ENCODE data around the gene IQCE. TPM values are rescaled to one million over a fixed set of nuclear protein-coding genes. Genes with fewer than 3 reads are reported as not detected.
"Not testable (repeated sequence)": the region's sequence is repeated elsewhere in the genome, so short reads cannot be mapped to it uniquely, and the experiment has no call there.

IQCE gene
- polyA plus RNA-seq, 3 donors: 1.8 to 8.4 (median 3.0) TPM

- intact Hi-C loops (cut with micrococcal nuclease): loop anchor here in 1 of 2 donors (5.0 kb wide), 2 partner anchors 33 to 47 kb away; no protein-coding TSS in a partner anchor
- Mint-ChIP-seq H3K27ac (peak overlapping the region; percentile 94 to 99 (median 95)), H3K4me1 (peaks cover 64% of the 10 kb centered on the region), H3K27me3 (ENCODE audit: low read depth in 3 of 3) (peaks cover 0 to 3% (median 2%) of the 10 kb centered on the region in 3 donors), H3K36me3 (peaks cover 8 to 23% of the 10 kb centered on the region in 2 donors), H3K4me3 (peak overlapping the region; percentile 77 to 88), H3K9me3 (peaks cover 0 to 4% (median 0%) of the 10 kb centered on the region in 7 donors)
- Histone ChIP-seq H3K36me3 (replicated peaks in 1 of 2; ENCODE audit: control insufficient read depth in 1 of 2, insufficient read depth in 2 of 2, low read length in 2 of 2) (peaks cover 0 to 6% of the 10 kb centered on the region in 2 donors), H3K4me2 (replicated peaks; ENCODE audit: extremely low read depth, low read length, poor library complexity, severe bottlenecking) (peak overlapping the region; percentile 78), H3K79me2 (ENCODE audit: insufficient read depth, low read length) (no peaks in the 10 kb centered on the region), H4K20me1 (ENCODE audit: insufficient read depth, low read length) (no peaks in the 10 kb centered on the region), H2AFZ (ENCODE audit: insufficient read depth, low read depth, low read length, poor library complexity, severe bottlenecking) (peak overlapping the region; percentile 84), H3K27ac (ENCODE audit: low read depth in 1 of 2, low read length in 2 of 2) (peak overlapping the region; percentile 84 to 87), H3K9me3 (replicated peaks in 1 of 2; ENCODE audit: control insufficient read depth in 1 of 2, insufficient read depth in 1 of 2, low read length in 2 of 2) (no peaks in the 10 kb centered on the region), H3K4me1 (ENCODE audit: control insufficient read depth in 1 of 2, insufficient read depth in 2 of 2, low read length in 2 of 2) (peaks cover 49 to 80% of the 10 kb centered on the region in 2 donors), H3K4me3 (replicated peaks in 1 of 3; ENCODE audit: low read depth in 2 of 3, low read length in 3 of 3) (peak overlapping the region; percentile 30 to 68 (median 30)), H3K9ac (ENCODE audit: insufficient read depth, low read length, poor library complexity, severe bottlenecking) (peak overlapping the region; percentile 54), H3K27me3 (ENCODE audit: control insufficient read depth in 2 of 2, insufficient read depth in 2 of 2, low read length in 2 of 2) (no peaks in the 10 kb centered on the region)
- peak; percentile 42 for TF ChIP-seq CTCF (IDR thresholded peaks at IDR 0.05)
- 0% methylated on average over 1 of the region's 14 CpGs for WGBS (ENCODE audit: insufficient coverage)
- DNase-seq: peak; percentile 80 to 83 (median 81)
Observed at GRCh38 chr7:2608921-2609411, 50.2 kb downstream of the IQCE start.

- Mint-ChIP-seq H3K27ac (peak overlapping the region; percentile 94 to 99 (median 95)), H3K4me3 (peak overlapping the region; percentile 77 to 88), H3K4me1 (peaks cover 70% of the 10 kb centered on the region), H3K36me3 (peaks cover 8 to 22% of the 10 kb centered on the region in 2 donors)
- Histone ChIP-seq H2AFZ (ENCODE audit: insufficient read depth, low read depth, low read length, poor library complexity, severe bottlenecking) (peak overlapping the region; percentile 84), H3K4me1 (ENCODE audit: control insufficient read depth in 1 of 2, insufficient read depth in 2 of 2, low read length in 2 of 2) (peaks cover 56 to 87% of the 10 kb centered on the region in 2 donors), H3K27ac (ENCODE audit: low read depth in 1 of 2, low read length in 2 of 2) (peak overlapping the region; percentile 84 to 87), H3K4me3 (replicated peaks in 1 of 3; ENCODE audit: low read depth in 2 of 3, low read length in 3 of 3) (peak overlapping the region in 2 of 3 experiments; percentile 30 to 68), H3K4me2 (replicated peaks; ENCODE audit: extremely low read depth, low read length, poor library complexity, severe bottlenecking) (peak overlapping the region; percentile 78), H3K9ac (ENCODE audit: insufficient read depth, low read length, poor library complexity, severe bottlenecking) (peak overlapping the region; percentile 54)
- not testable (repeated sequence) for H3K79me2 ChIP-seq (ENCODE audit: insufficient read depth, low read length); H3K9me3 Mint-ChIP-seq; H4K20me1 ChIP-seq (ENCODE audit: insufficient read depth, low read length); DNase-seq; H3K27me3 ChIP-seq (ENCODE audit: control insufficient read depth in 2 of 2, insufficient read depth in 2 of 2, low read length in 2 of 2); H3K9me3 ChIP-seq (replicated peaks in 1 of 2; ENCODE audit: control insufficient read depth in 1 of 2, insufficient read depth in 1 of 2, low read length in 2 of 2); H3K27me3 Mint-ChIP-seq (ENCODE audit: low read depth in 3 of 3); H3K36me3 ChIP-seq (replicated peaks in 1 of 2; ENCODE audit: control insufficient read depth in 1 of 2, insufficient read depth in 2 of 2, low read length in 2 of 2)
- intact Hi-C loops (cut with micrococcal nuclease): loop anchor here (5.0 kb wide), 3 partner anchors 33 to 47 kb away; no protein-coding TSS in a partner anchor
- WGBS (ENCODE audit: insufficient coverage): 96% methylated on average over 5 of the region's 6 CpGs
Observed at GRCh38 chr7:2609646-2610045, 50.9 kb downstream of the IQCE start.

Measured in CD14-positive monocyte (primary cell).